Spleen (tissue), 7 donors: Measurements from ENCODE around the gene OSBPL10.

Experiments used
- CTCF ChIP-seq, 11 experiments: fragments of 200-600 bp in 7 of 11; fragments of 450-650 bp in 4 of 11; sonication (generic) in 4 of 11; IDR thresholded peaks in 8 of 11; conservative IDR thresholded peaks in 3 of 11; 1 replicate in 7 of 11; 2 replicates in 4 of 11; pipeline versions ENCODE4 v1.4.0 to v1.8.0; 2016 to 2021; ENCODE audit warnings: antibody characterized with exemption in 11 of 11, inconsistent platforms in 4 of 11, mild to moderate bottlenecking in 1 of 11
- POLR2A ChIP-seq, 3 donors: fragments of 450-650 bp; IDR thresholded peaks; one replicate each; pipeline ENCODE4 v1.5.1; 2017; ENCODE audit warnings: antibody characterized with exemption in 3 of 3, mild to moderate bottlenecking in 1 of 3
- donor health status: DM: no; HTN: no; CAD: no; lungs with moderate emphysema.
- donor health status: DM: no; HTN: no; CAD: no.
- donor health status: DM: no; HTN: no; CAD: no.

- TF ChIP-seq CTCF (IDR thresholded peaks at IDR 0.05 in 8 of 11, conservative IDR thresholded peaks at IDR 0.05 in 3 of 11) (no peak), POLR2A (IDR thresholded peaks at IDR 0.05) (no peak)
Measured at GRCh38 chr3:31988271-31988670, 7.2 kb upstream of the OSBPL10 start.
